ENCODE results near the gene NEK8. TPM values are rescaled to one million over a fixed set of nuclear protein-coding genes. Genes with fewer than 3 reads are reported as not detected.

NEK8 gene
- total and polyA plus RNA-seq, 4 experiments from 2014 or later, result 1.9 to 13.8 (median 8.0) TPM

Other genes with a start within 250 kb of the NEK8 start
- not detected for gene FOXN1, start 222.4 kb upstream of the NEK8 start, total RNA-seq
- not detected for gene FOXN1, start 222.4 kb upstream of the NEK8 start, polyA plus RNA-seq
- 10 to 100 TPM; 38.8 to 39.6 TPM for gene UNC119, start 176.2 kb upstream of the NEK8 start, total RNA-seq
- 10 to 100 TPM; 31.8 to 44.0 TPM for gene UNC119, start 176.2 kb upstream of the NEK8 start, polyA plus RNA-seq
- gene PIGS, start 157.3 kb upstream of the NEK8 start, total RNA-seq, result 10 to 100 TPM; 57.9 to 58.2 TPM
- 10 to 100 TPM; 57.3 to 69.8 TPM for gene PIGS, start 157.3 kb upstream of the NEK8 start, polyA plus RNA-seq
- 10 to 100 TPM; 30.1 to 33.7 TPM for gene ALDOC, start 151.9 kb upstream of the NEK8 start, total RNA-seq
- 10 to 100 TPM; 50.2 to 62.2 TPM for gene ALDOC, start 151.9 kb upstream of the NEK8 start, polyA plus RNA-seq
- gene SPAG5, start 129.8 kb upstream of the NEK8 start, total RNA-seq, result 10 to 100 TPM in 1 of 2 experiments, 1 to 10 TPM in 1; 9.2 to 10.2 TPM
- gene SPAG5, start 129.8 kb upstream of the NEK8 start, polyA plus RNA-seq, result 1 to 10 TPM in 1 of 2 donors, not detected in 1; 1.4 TPM
- gene RSKR, start 114.6 kb upstream of the NEK8 start, total RNA-seq, result 10 to 100 TPM; 27.2 to 29.6 TPM
- gene RSKR, start 114.6 kb upstream of the NEK8 start, polyA plus RNA-seq, result not detected
- gene BLTP2, start 83.6 kb upstream of the NEK8 start, total RNA-seq, result 100 to 1,000 TPM; 132 to 149 TPM
- gene BLTP2, start 83.6 kb upstream of the NEK8 start, polyA plus RNA-seq, result 10 to 100 TPM; 23.5 to 49.9 TPM
- 10 to 100 TPM; 41.5 to 48.1 TPM for gene SDF2, start 66.9 kb upstream of the NEK8 start, total RNA-seq
- 10 to 100 TPM; 56.3 to 92.0 TPM for gene SDF2, start 66.9 kb upstream of the NEK8 start, polyA plus RNA-seq
- gene SUPT6H, start 66.6 kb upstream of the NEK8 start, total RNA-seq, result 100 to 1,000 TPM in 1 of 2 experiments, 10 to 100 TPM in 1; 96.5 to 102 TPM
- 10 to 100 TPM in 1 of 2 donors, under 1 TPM in 1; 0.81 to 24.0 TPM for gene SUPT6H, start 66.6 kb upstream of the NEK8 start, polyA plus RNA-seq
- gene PROCA1, start 16.9 kb upstream of the NEK8 start, total RNA-seq, result 10 to 100 TPM; 14.3 to 17.4 TPM
- gene PROCA1, start 16.9 kb upstream of the NEK8 start, polyA plus RNA-seq, result 1 to 10 TPM in 1 of 2 donors, under 1 TPM in 1; 0.12 to 1.4 TPM
- gene RAB34, start 10.9 kb upstream of the NEK8 start, total RNA-seq, result 1 to 10 TPM; 4.0 to 6.3 TPM
- gene RAB34, start 10.9 kb upstream of the NEK8 start, polyA plus RNA-seq, result 1 to 10 TPM; 3.0 to 8.7 TPM
- gene RPL23A, start 8.8 kb upstream of the NEK8 start, total RNA-seq, result 1,000 to 10,000 TPM; 3,285 to 3,424 TPM
- 1,000 to 10,000 TPM; 5,402 to 5,583 TPM for gene RPL23A, start 8.8 kb upstream of the NEK8 start, polyA plus RNA-seq
- 1 to 10 TPM; 1.0 to 2.2 TPM for gene TLCD1, start 2.6 kb upstream of the NEK8 start, total RNA-seq
- under 1 TPM in 1 of 2 donors, not detected in 1; 0.52 TPM for gene TLCD1, start 2.6 kb upstream of the NEK8 start, polyA plus RNA-seq
- 10 to 100 TPM; 31.2 to 32.9 TPM for gene TRAF4, start 15.2 kb downstream of the NEK8 start, total RNA-seq
- 1 to 10 TPM in 1 of 2 donors, under 1 TPM in 1; 0.61 to 2.5 TPM for gene TRAF4, start 15.2 kb downstream of the NEK8 start, polyA plus RNA-seq
- gene FAM222B, start 114.0 kb downstream of the NEK8 start, total RNA-seq, result 10 to 100 TPM; 19.0 to 23.0 TPM
- gene FAM222B, start 114.0 kb downstream of the NEK8 start, polyA plus RNA-seq, result 10 to 100 TPM in 1 of 2 donors, 1 to 10 TPM in 1; 7.9 to 23.2 TPM
- 10 to 100 TPM; 23.5 to 24.3 TPM for gene ERAL1, start 126.2 kb downstream of the NEK8 start, total RNA-seq
- gene ERAL1, start 126.2 kb downstream of the NEK8 start, polyA plus RNA-seq, result 10 to 100 TPM; 41.1 to 41.7 TPM
- gene FLOT2, start 168.9 kb downstream of the NEK8 start, total RNA-seq, result 100 to 1,000 TPM; 216 to 224 TPM
- gene FLOT2, start 168.9 kb downstream of the NEK8 start, polyA plus RNA-seq, result 100 to 1,000 TPM; 284 to 288 TPM
- 10 to 100 TPM; 44.6 to 49.6 TPM for gene DHRS13, start 174.3 kb downstream of the NEK8 start, total RNA-seq
- 10 to 100 TPM; 15.1 to 19.6 TPM for gene DHRS13, start 174.3 kb downstream of the NEK8 start, polyA plus RNA-seq
- gene PHF12, start 222.7 kb downstream of the NEK8 start, total RNA-seq, result 100 to 1,000 TPM; 125 to 135 TPM
- gene PHF12, start 222.7 kb downstream of the NEK8 start, polyA plus RNA-seq, result 10 to 100 TPM in 1 of 2 donors, 1 to 10 TPM in 1; 5.0 to 12.7 TPM

Data from CD4-positive, alpha-beta memory T cell (primary cell).